Measurements from ENCODE around the gene KIF27.
"Not testable (repeated sequence)": the region's sequence is repeated elsewhere in the genome, so short reads cannot be mapped to it uniquely, and the experiment has no call there.

Gene KIF27

GRCh38 chr9:83804454-83804853 is 116.8 kb downstream of the KIF27 start:
- H3F3A ChIP-seq (ENCODE audit: control insufficient read depth, insufficient read depth); H3K9me3 ChIP-seq (ENCODE audit: control insufficient read depth, insufficient read depth, low read length); H4K20me1 ChIP-seq (ENCODE audit: control insufficient read depth, insufficient read depth, low read depth, low read length); H3K79me2 ChIP-seq (ENCODE audit: control insufficient read depth, low read length); H3K4me1 ChIP-seq (ENCODE audit: control insufficient read depth, low read length); H3K36me3 ChIP-seq (ENCODE audit: control insufficient read depth, low read length); H3K4me3 ChIP-seq (ENCODE audit: low read length); H3K4me2 ChIP-seq (ENCODE audit: low read length); H3K9me2 ChIP-seq (replicated peaks; ENCODE audit: control insufficient read depth, low read length); H3K27ac ChIP-seq (ENCODE audit: low read depth, low read length); H3K27me3 ChIP-seq (ENCODE audit: control insufficient read depth, low read length): not testable (repeated sequence)

GRCh38 chr9:83803941-83804340 is 117.3 kb downstream of the KIF27 start:
- not testable (repeated sequence) for H3K79me2 ChIP-seq (ENCODE audit: control insufficient read depth, low read length); H3K27me3 ChIP-seq (ENCODE audit: control insufficient read depth, low read length)

GRCh38 chr9:83800236-83801033 is 120.8 kb downstream of the KIF27 start:
- Histone ChIP-seq H3K4me3 (ENCODE audit: low read length) (no peak overlapping the region), H3K27ac (ENCODE audit: low read depth, low read length) (no peak overlapping the region), H3K4me1 (ENCODE audit: control insufficient read depth, low read length) (0 out of 2 replicates have a peak, but pooled peaks cover 3% of the 10 kb centered on the region), H3K4me2 (ENCODE audit: low read length) (no peak overlapping the region), H3K9me3 (ENCODE audit: control insufficient read depth, insufficient read depth, low read length) (no peaks in the 10 kb centered on the region), H3K36me3 (ENCODE audit: control insufficient read depth, low read length) (peaks cover 11% of the 10 kb centered on the region), H3K79me2 (ENCODE audit: control insufficient read depth, low read length) (no peaks in the 10 kb centered on the region), H3F3A (ENCODE audit: control insufficient read depth, insufficient read depth) (no peaks in the 10 kb centered on the region), H3K9me2 (replicated peaks; ENCODE audit: control insufficient read depth, low read length) (no peaks in the 10 kb centered on the region), H4K20me1 (ENCODE audit: control insufficient read depth, insufficient read depth, low read depth, low read length) (no peaks in the 10 kb centered on the region), H3K27me3 (ENCODE audit: control insufficient read depth, low read length) (no peaks in the 10 kb centered on the region)
- TF ChIP-seq CTCF (IDR thresholded peaks at IDR 0.05; ENCODE audit: low read depth, low read length, poor library complexity, severe bottlenecking) (no peak), EZH2phosphoT487 (IDR thresholded peaks at IDR 0.05; ENCODE audit: borderline replicate concordance, low read length) (no peak)

More at GRCh38 chr9:83803941-83804340, 117.3 kb downstream of the KIF27 start:
- not testable (repeated sequence) for H3F3A ChIP-seq (ENCODE audit: control insufficient read depth, insufficient read depth); H3K9me2 ChIP-seq (replicated peaks; ENCODE audit: control insufficient read depth, low read length); H3K4me2 ChIP-seq (ENCODE audit: low read length); H3K36me3 ChIP-seq (ENCODE audit: control insufficient read depth, low read length); H3K9me3 ChIP-seq (ENCODE audit: control insufficient read depth, insufficient read depth, low read length); H3K4me1 ChIP-seq (ENCODE audit: control insufficient read depth, low read length); H3K27ac ChIP-seq (ENCODE audit: low read depth, low read length); H4K20me1 ChIP-seq (ENCODE audit: control insufficient read depth, insufficient read depth, low read depth, low read length); H3K4me3 ChIP-seq (ENCODE audit: low read length)

GRCh38 chr9:83794051-83794450 is 127.2 kb downstream of the KIF27 start:
- Histone ChIP-seq H3K4me2 (ENCODE audit: low read length) (no peak overlapping the region), H3K79me2 (ENCODE audit: control insufficient read depth, low read length) (no peaks in the 10 kb centered on the region), H3K4me1 (ENCODE audit: control insufficient read depth, low read length) (no peaks in the 10 kb centered on the region), H3K4me3 (ENCODE audit: low read length) (no peak overlapping the region), H3K36me3 (ENCODE audit: control insufficient read depth, low read length) (peaks cover 11% of the 10 kb centered on the region), H3K9me2 (replicated peaks; ENCODE audit: control insufficient read depth, low read length) (no peaks in the 10 kb centered on the region), H3K9me3 (ENCODE audit: control insufficient read depth, insufficient read depth, low read length) (no peaks in the 10 kb centered on the region), H4K20me1 (ENCODE audit: control insufficient read depth, insufficient read depth, low read depth, low read length) (no peaks in the 10 kb centered on the region), H3K27ac (ENCODE audit: low read depth, low read length) (no peak overlapping the region), H3K27me3 (ENCODE audit: control insufficient read depth, low read length) (no peaks in the 10 kb centered on the region), H3F3A (ENCODE audit: control insufficient read depth, insufficient read depth) (no peaks in the 10 kb centered on the region; the same call in 1 of the 2 replicates)
- TF ChIP-seq CTCF (IDR thresholded peaks at IDR 0.05; ENCODE audit: low read depth, low read length, poor library complexity, severe bottlenecking): no peak
- TF ChIP-seq EZH2phosphoT487 (IDR thresholded peaks at IDR 0.05; ENCODE audit: borderline replicate concordance, low read length): no peak
